HEK293 (cell line): Measurements from ENCODE around the gene FAM237B.

Source experiments
- BCL11A ChIP-seq: fragments of 450-650 bp; formaldehyde crosslinking; IDR thresholded peaks from 2 replicates; pipeline ENCODE4 v1.5.1; 2016; ENCODE audit warnings: low read depth, missing biosample characterization, missing genetic modification characterization
- TRIM28 ChIP-seq: IDR thresholded peaks from 2 replicates; pipeline ENCODE4 v1.6.1; 2011; ENCODE audit warnings: low read length, control low read depth, borderline replicate concordance
- YY1 ChIP-seq: fragments of 450-650 bp; formaldehyde crosslinking; IDR thresholded peaks from 2 replicates; pipeline ENCODE4 v1.5.1; 2018; ENCODE audit warnings: missing biosample characterization, missing genetic modification characterization
- ZNF394 ChIP-seq: fragments of 450-650 bp; formaldehyde crosslinking; IDR thresholded peaks from 2 replicates; pipeline ENCODE4 v1.5.1; 2016; ENCODE audit warnings: missing biosample characterization, missing genetic modification characterization, mild to moderate bottlenecking, moderate library complexity, borderline replicate concordance
- ZNF473 ChIP-seq: fragments of 450-650 bp; formaldehyde crosslinking; IDR thresholded peaks from 2 replicates; pipeline ENCODE4 v1.5.1; 2017; ENCODE audit warnings: missing biosample characterization, missing genetic modification characterization
- ZSCAN16 ChIP-seq: fragments of 450-650 bp; formaldehyde crosslinking; IDR thresholded peaks from 2 replicates; pipeline ENCODE4 v1.5.1; 2016; ENCODE audit warnings: missing biosample characterization, missing genetic modification characterization
- TF ChIP-seq, protein P1 (sequence below): fragments of 450-650 bp; formaldehyde crosslinking; IDR thresholded peaks from 2 replicates; pipeline ENCODE4 v1.5.1; 2016; ENCODE audit warnings: missing biosample characterization, missing genetic modification characterization
- TF ChIP-seq, protein P2 (sequence below): fragments of 450-650 bp; formaldehyde crosslinking; IDR thresholded peaks from 2 replicates; pipeline ENCODE4 v1.5.1; 2016; ENCODE audit warnings: missing biosample characterization, missing genetic modification characterization
- TF ChIP-seq, protein P3 (sequence below): fragments of 450-650 bp; formaldehyde crosslinking; IDR thresholded peaks from 2 replicates; pipeline ENCODE4 v1.5.1; 2016; ENCODE audit warnings: missing biosample characterization, missing genetic modification characterization, low read depth
- TF ChIP-seq, protein P4 (sequence below): IDR thresholded peaks from 2 replicates; pipeline ENCODE4 v1.6.1; 2011; ENCODE audit warnings: mild to moderate bottlenecking, low read depth, low read length, borderline replicate concordance
- TF ChIP-seq, protein P5 (sequence below): fragments of 450-650 bp; formaldehyde crosslinking; IDR thresholded peaks from 2 replicates; pipeline ENCODE4 v1.5.1; 2016; ENCODE audit warnings: missing biosample characterization, missing genetic modification characterization
- TF ChIP-seq, protein P6 (sequence below): fragments of 450-650 bp; formaldehyde crosslinking; IDR thresholded peaks from 2 replicates; pipeline ENCODE4 v1.5.1; 2017; ENCODE audit warnings: missing biosample characterization, mild to moderate bottlenecking, missing genetic modification characterization, moderate library complexity

DNA sequence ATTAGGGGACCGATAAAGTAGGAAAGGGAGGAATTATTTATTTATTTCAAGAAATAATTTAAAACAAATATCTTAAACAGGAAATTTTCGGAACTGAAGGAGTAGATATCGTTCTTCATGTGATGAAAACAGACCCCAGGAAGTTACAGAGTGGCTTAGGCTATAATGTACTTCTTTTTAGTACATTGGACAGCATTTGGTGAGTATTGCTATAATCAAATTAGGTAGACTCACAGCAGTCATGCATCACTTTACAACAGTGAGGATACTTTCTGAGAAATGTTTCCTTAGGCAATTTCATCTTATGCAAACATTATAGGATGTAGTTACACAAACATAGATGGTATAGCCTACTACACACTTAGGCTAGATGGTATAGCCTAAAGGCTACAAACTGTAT, 33.0 kb downstream of the FAM237B start:
- TF ChIP-seq, protein P1, sequence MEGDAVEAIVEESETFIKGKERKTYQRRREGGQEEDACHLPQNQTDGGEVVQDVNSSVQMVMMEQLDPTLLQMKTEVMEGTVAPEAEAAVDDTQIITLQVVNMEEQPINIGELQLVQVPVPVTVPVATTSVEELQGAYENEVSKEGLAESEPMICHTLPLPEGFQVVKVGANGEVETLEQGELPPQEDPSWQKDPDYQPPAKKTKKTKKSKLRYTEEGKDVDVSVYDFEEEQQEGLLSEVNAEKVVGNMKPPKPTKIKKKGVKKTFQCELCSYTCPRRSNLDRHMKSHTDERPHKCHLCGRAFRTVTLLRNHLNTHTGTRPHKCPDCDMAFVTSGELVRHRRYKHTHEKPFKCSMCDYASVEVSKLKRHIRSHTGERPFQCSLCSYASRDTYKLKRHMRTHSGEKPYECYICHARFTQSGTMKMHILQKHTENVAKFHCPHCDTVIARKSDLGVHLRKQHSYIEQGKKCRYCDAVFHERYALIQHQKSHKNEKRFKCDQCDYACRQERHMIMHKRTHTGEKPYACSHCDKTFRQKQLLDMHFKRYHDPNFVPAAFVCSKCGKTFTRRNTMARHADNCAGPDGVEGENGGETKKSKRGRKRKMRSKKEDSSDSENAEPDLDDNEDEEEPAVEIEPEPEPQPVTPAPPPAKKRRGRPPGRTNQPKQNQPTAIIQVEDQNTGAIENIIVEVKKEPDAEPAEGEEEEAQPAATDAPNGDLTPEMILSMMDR (tag by site-specific recombination): no peak
- TF ChIP-seq BCL11A (no peak), ZNF394 (tag by site-specific recombination) (no peak), ZSCAN16 (tag by site-specific recombination) (no peak), YY1 (no peak), ZNF473 (tag by site-specific recombination) (no peak), TRIM28 (no peak)
- TF ChIP-seq, protein P2, sequence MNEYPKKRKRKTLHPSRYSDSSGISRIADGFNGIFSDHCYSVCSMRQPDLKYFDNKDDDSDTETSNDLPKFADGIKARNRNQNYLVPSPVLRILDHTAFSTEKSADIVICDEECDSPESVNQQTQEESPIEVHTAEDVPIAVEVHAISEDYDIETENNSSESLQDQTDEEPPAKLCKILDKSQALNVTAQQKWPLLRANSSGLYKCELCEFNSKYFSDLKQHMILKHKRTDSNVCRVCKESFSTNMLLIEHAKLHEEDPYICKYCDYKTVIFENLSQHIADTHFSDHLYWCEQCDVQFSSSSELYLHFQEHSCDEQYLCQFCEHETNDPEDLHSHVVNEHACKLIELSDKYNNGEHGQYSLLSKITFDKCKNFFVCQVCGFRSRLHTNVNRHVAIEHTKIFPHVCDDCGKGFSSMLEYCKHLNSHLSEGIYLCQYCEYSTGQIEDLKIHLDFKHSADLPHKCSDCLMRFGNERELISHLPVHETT (tag by site-specific recombination): no peak
- TF ChIP-seq, protein P3, sequence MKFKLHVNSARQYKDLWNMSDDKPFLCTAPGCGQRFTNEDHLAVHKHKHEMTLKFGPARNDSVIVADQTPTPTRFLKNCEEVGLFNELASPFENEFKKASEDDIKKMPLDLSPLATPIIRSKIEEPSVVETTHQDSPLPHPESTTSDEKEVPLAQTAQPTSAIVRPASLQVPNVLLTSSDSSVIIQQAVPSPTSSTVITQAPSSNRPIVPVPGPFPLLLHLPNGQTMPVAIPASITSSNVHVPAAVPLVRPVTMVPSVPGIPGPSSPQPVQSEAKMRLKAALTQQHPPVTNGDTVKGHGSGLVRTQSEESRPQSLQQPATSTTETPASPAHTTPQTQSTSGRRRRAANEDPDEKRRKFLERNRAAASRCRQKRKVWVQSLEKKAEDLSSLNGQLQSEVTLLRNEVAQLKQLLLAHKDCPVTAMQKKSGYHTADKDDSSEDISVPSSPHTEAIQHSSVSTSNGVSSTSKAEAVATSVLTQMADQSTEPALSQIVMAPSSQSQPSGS (tag by site-specific recombination): no peak
- TF ChIP-seq, protein P4, sequence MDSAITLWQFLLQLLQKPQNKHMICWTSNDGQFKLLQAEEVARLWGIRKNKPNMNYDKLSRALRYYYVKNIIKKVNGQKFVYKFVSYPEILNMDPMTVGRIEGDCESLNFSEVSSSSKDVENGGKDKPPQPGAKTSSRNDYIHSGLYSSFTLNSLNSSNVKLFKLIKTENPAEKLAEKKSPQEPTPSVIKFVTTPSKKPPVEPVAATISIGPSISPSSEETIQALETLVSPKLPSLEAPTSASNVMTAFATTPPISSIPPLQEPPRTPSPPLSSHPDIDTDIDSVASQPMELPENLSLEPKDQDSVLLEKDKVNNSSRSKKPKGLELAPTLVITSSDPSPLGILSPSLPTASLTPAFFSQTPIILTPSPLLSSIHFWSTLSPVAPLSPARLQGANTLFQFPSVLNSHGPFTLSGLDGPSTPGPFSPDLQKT: no peak
- TF ChIP-seq, protein P5, sequence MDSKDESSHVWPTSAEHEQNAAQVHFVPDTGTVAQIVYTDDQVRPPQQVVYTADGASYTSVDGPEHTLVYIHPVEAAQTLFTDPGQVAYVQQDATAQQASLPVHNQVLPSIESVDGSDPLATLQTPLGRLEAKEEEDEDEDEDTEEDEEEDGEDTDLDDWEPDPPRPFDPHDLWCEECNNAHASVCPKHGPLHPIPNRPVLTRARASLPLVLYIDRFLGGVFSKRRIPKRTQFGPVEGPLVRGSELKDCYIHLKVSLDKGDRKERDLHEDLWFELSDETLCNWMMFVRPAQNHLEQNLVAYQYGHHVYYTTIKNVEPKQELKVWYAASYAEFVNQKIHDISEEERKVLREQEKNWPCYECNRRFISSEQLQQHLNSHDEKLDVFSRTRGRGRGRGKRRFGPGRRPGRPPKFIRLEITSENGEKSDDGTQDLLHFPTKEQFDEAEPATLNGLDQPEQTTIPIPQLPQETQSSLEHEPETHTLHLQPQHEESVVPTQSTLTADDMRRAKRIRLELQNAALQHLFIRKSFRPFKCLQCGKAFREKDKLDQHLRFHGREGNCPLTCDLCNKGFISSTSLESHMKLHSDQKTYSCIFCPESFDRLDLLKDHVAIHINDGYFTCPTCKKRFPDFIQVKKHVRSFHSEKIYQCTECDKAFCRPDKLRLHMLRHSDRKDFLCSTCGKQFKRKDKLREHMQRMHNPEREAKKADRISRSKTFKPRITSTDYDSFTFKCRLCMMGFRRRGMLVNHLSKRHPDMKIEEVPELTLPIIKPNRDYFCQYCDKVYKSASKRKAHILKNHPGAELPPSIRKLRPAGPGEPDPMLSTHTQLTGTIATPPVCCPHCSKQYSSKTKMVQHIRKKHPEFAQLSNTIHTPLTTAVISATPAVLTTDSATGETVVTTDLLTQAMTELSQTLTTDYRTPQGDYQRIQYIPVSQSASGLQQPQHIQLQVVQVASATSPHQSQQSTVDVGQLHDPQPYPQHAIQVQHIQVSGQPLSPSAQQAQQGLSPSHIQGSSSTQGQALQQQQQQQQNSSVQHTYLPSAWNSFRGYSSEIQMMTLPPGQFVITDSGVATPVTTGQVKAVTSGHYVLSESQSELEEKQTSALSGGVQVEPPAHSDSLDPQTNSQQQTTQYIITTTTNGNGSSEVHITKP: no peak
- TF ChIP-seq, protein P6, sequence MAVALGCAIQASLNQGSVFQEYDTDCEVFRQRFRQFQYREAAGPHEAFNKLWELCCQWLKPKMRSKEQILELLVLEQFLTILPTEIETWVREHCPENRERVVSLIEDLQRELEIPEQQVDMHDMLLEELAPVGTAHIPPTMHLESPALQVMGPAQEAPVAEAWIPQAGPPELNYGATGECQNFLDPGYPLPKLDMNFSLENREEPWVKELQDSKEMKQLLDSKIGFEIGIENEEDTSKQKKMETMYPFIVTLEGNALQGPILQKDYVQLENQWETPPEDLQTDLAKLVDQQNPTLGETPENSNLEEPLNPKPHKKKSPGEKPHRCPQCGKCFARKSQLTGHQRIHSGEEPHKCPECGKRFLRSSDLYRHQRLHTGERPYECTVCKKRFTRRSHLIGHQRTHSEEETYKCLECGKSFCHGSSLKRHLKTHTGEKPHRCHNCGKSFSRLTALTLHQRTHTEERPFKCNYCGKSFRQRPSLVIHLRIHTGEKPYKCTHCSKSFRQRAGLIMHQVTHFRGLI (tag by site-specific recombination): no peak
